ENCODE data around the gene P2RY1. TPM values are rescaled to one million over a fixed set of nuclear protein-coding genes. Genes with fewer than 3 reads are reported as not detected.

P2RY1 gene
- polyA plus RNA-seq, 4 donors: 0.27 to 19.9 (median 1.6) TPM

- FAIRE-seq: no peak
- no peaks in the 10 kb centered on the region for H3K9me3 ChIP-seq (ENCODE audit: control insufficient read depth in 2 of 2, insufficient read depth in 1 of 2, low read depth in 1 of 2, low read length in 1 of 2)
- 90 to 100% (median 92%) methylated on average over 1 of the region's 1 CpG for WGBS, 3 donors
- DNase-seq: no peak
- no peaks in the 10 kb centered on the region for H3K36me3 ChIP-seq (ENCODE audit: control insufficient read depth in 3 of 3, insufficient read depth in 2 of 3, low read depth in 1 of 3, low read length in 3 of 3)
- no peak overlapping the region for H3K27ac ChIP-seq (ENCODE audit: low read depth in 1 of 3, low read length in 2 of 3)
- peaks cover 0 to 12% (median 0%) of the 10 kb centered on the region in 3 donors for H3K27me3 ChIP-seq (ENCODE audit: control insufficient read depth in 3 of 3, insufficient read depth in 3 of 3, low read length in 3 of 3)
- no peak overlapping the region for H3K4me3 ChIP-seq (ENCODE audit: low read depth in 1 of 3, low read length in 3 of 3)
- no peaks in the 10 kb centered on the region for H3K4me1 ChIP-seq (ENCODE audit: control insufficient read depth in 3 of 3, insufficient read depth in 2 of 3, low read depth in 1 of 3, low read length in 2 of 3)
Measured at GRCh38 chr3:152817400-152817799, 17.5 kb upstream of the P2RY1 start.

DNA sequence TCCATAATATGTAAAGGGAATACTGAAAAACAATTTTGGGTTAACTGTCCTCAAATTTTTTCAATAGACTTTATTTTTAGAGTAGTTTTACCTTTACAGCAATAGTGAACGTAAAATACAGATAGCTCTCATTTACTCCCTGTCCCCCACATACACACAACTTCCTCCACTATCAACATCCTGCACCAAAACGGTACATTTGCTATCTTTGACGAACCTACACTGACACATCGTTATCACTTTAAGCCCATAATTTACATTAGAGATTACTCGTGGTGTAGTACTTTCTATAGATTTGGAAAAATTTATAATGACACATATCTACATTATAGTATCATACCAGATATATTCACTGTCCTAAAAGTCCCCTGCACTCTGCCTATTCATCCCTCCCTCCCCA is 16.9 kb upstream of the P2RY1 start:
- 57 to 67% (median 59%) methylated on average over 5 of the region's 5 CpGs for WGBS, 3 donors
- Histone ChIP-seq H3K9me3 (ENCODE audit: control insufficient read depth in 2 of 2, insufficient read depth in 1 of 2, low read depth in 1 of 2, low read length in 1 of 2) (no peaks in the 10 kb centered on the region), H3K27ac (ENCODE audit: low read depth in 1 of 3, low read length in 2 of 3) (no peak overlapping the region), H3K4me3 (ENCODE audit: low read depth in 1 of 3, low read length in 3 of 3) (no peak overlapping the region), H3K4me1 (ENCODE audit: control insufficient read depth in 3 of 3, insufficient read depth in 2 of 3, low read depth in 1 of 3, low read length in 2 of 3) (peaks cover 0 to 3% (median 0%) of the 10 kb centered on the region in 3 donors), H3K36me3 (ENCODE audit: control insufficient read depth in 3 of 3, insufficient read depth in 2 of 3, low read depth in 1 of 3, low read length in 3 of 3) (no peaks in the 10 kb centered on the region), H3K27me3 (ENCODE audit: control insufficient read depth in 3 of 3, insufficient read depth in 3 of 3, low read length in 3 of 3) (peaks cover 0 to 12% (median 0%) of the 10 kb centered on the region in 3 donors)
- no peak for DNase-seq
- FAIRE-seq: no peak

DNA sequence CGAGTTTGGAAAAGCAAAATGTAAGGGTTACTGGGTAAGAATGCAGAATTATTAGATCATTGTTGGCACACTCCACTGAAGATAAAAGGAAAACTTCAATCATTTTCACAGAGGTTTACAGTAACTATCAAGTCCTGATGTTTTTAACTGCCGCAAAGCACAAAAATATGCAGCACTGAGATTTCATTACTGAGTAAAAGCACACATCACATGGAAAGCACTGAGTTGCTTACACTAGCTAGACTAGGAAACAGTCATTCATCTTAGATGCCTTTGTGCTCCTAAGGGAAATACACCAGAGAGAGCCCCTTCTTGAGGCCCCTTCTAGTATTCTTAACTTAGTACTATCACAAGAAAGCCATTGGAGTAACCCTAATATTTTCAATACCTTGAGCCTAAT is 11.8 kb upstream of the P2RY1 start:
- WGBS, 3 donors: 19 to 44% (median 30%) methylated on average over 2 of the region's 2 CpGs
- peaks cover 0 to 3% (median 0%) of the 10 kb centered on the region in 3 donors for H3K27me3 ChIP-seq (ENCODE audit: control insufficient read depth in 3 of 3, insufficient read depth in 3 of 3, low read length in 3 of 3)
- H3K36me3 ChIP-seq (ENCODE audit: control insufficient read depth in 3 of 3, insufficient read depth in 2 of 3, low read depth in 1 of 3, low read length in 3 of 3): no peaks in the 10 kb centered on the region
- H3K4me3 ChIP-seq (ENCODE audit: low read depth in 1 of 3, low read length in 3 of 3): no peak overlapping the region
- FAIRE-seq (no peak), DNase-seq (no peak)
- H3K9me3 ChIP-seq (ENCODE audit: control insufficient read depth in 2 of 2, insufficient read depth in 1 of 2, low read depth in 1 of 2, low read length in 1 of 2): no peaks in the 10 kb centered on the region
- peaks cover 0 to 6% (median 3%) of the 10 kb centered on the region in 3 donors for H3K4me1 ChIP-seq (ENCODE audit: control insufficient read depth in 3 of 3, insufficient read depth in 2 of 3, low read depth in 1 of 3, low read length in 2 of 3)
- no peak overlapping the region for H3K27ac ChIP-seq (ENCODE audit: low read depth in 1 of 3, low read length in 2 of 3)

GRCh38 chr3:152823781-152824180 is 11.2 kb upstream of the P2RY1 start:
- FAIRE-seq (no peak), DNase-seq (peak in 1 of 2 donors; percentile 49)
- H3K27me3 ChIP-seq (ENCODE audit: control insufficient read depth in 3 of 3, insufficient read depth in 3 of 3, low read length in 3 of 3): peaks cover 0 to 3% (median 0%) of the 10 kb centered on the region in 3 donors
- WGBS, 3 donors: 11 to 41% (median 34%) methylated on average over 2 of the region's 2 CpGs
- no peak overlapping the region for H3K27ac ChIP-seq (ENCODE audit: low read depth in 1 of 3, low read length in 2 of 3)
- H3K36me3 ChIP-seq (ENCODE audit: control insufficient read depth in 3 of 3, insufficient read depth in 2 of 3, low read depth in 1 of 3, low read length in 3 of 3): no peaks in the 10 kb centered on the region
- peaks cover 0 to 6% (median 3%) of the 10 kb centered on the region in 3 donors for H3K4me1 ChIP-seq (ENCODE audit: control insufficient read depth in 3 of 3, insufficient read depth in 2 of 3, low read depth in 1 of 3, low read length in 2 of 3)
- no peak overlapping the region for H3K4me3 ChIP-seq (ENCODE audit: low read depth in 1 of 3, low read length in 3 of 3)
- no peaks in the 10 kb centered on the region for H3K9me3 ChIP-seq (ENCODE audit: control insufficient read depth in 2 of 2, insufficient read depth in 1 of 2, low read depth in 1 of 2, low read length in 1 of 2)

DNA sequence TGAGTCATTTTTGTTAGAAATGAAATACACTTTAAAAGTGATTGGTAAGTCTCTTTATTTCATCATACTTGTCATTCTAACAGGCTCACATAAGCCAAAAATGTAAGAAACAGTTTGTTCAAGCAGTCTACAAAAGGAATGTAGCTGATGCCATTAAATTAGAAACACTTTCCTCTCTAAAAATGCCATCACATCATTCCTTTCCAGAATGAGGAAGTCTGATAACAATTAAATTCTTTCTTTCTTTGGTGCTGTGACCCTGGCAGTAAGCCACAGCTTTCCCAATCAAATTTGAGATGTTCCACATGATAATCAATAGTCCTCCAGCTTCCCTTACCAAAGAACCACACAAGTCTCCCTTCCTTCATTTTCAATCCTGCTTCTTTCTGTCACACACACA is 9.4 kb upstream of the P2RY1 start:
- FAIRE-seq (no peak), DNase-seq (no peak)
- H3K4me1 ChIP-seq (ENCODE audit: control insufficient read depth in 3 of 3, insufficient read depth in 2 of 3, low read depth in 1 of 3, low read length in 2 of 3): peaks cover 0 to 6% (median 3%) of the 10 kb centered on the region in 3 donors
- no peaks in the 10 kb centered on the region for H3K27me3 ChIP-seq (ENCODE audit: control insufficient read depth in 3 of 3, insufficient read depth in 3 of 3, low read length in 3 of 3)
- H3K36me3 ChIP-seq (ENCODE audit: control insufficient read depth in 3 of 3, insufficient read depth in 2 of 3, low read depth in 1 of 3, low read length in 3 of 3): no peaks in the 10 kb centered on the region
- H3K4me3 ChIP-seq (ENCODE audit: low read depth in 1 of 3, low read length in 3 of 3): no peak overlapping the region
- H3K9me3 ChIP-seq (ENCODE audit: control insufficient read depth in 2 of 2, insufficient read depth in 1 of 2, low read depth in 1 of 2, low read length in 1 of 2): no peaks in the 10 kb centered on the region
- no peak overlapping the region for H3K27ac ChIP-seq (ENCODE audit: low read depth in 1 of 3, low read length in 2 of 3)

GRCh38 chr3:152826476-152826875 is 8.5 kb upstream of the P2RY1 start:
- Histone ChIP-seq H3K27me3 (ENCODE audit: control insufficient read depth in 3 of 3, insufficient read depth in 3 of 3, low read length in 3 of 3) (no peaks in the 10 kb centered on the region), H3K4me1 (ENCODE audit: control insufficient read depth in 3 of 3, insufficient read depth in 2 of 3, low read depth in 1 of 3, low read length in 2 of 3) (peaks cover 0 to 6% (median 3%) of the 10 kb centered on the region in 3 donors), H3K36me3 (ENCODE audit: control insufficient read depth in 3 of 3, insufficient read depth in 2 of 3, low read depth in 1 of 3, low read length in 3 of 3) (no peaks in the 10 kb centered on the region), H3K9me3 (ENCODE audit: control insufficient read depth in 2 of 2, insufficient read depth in 1 of 2, low read depth in 1 of 2, low read length in 1 of 2) (no peaks in the 10 kb centered on the region), H3K27ac (ENCODE audit: low read depth in 1 of 3, low read length in 2 of 3) (no peak overlapping the region), H3K4me3 (ENCODE audit: low read depth in 1 of 3, low read length in 3 of 3) (no peak overlapping the region)
- DNase-seq (no peak), FAIRE-seq (no peak)
- WGBS, 3 donors: 87 to 95% (median 90%) methylated on average over 3 of the region's 3 CpGs

- WGBS, 3 donors: 78 to 91% (median 91%) methylated on average over 3 of the region's 3 CpGs
- FAIRE-seq: no peak
- no peak overlapping the region for H3K4me3 ChIP-seq (ENCODE audit: low read depth in 1 of 3, low read length in 3 of 3)
- no peaks in the 10 kb centered on the region for H3K27me3 ChIP-seq (ENCODE audit: control insufficient read depth in 3 of 3, insufficient read depth in 3 of 3, low read length in 3 of 3)
- H3K27ac ChIP-seq (ENCODE audit: low read depth in 1 of 3, low read length in 2 of 3): no peak overlapping the region
- DNase-seq: no peak
- peaks cover 0 to 6% (median 3%) of the 10 kb centered on the region in 3 donors for H3K4me1 ChIP-seq (ENCODE audit: control insufficient read depth in 3 of 3, insufficient read depth in 2 of 3, low read depth in 1 of 3, low read length in 2 of 3)
- no peaks in the 10 kb centered on the region for H3K36me3 ChIP-seq (ENCODE audit: control insufficient read depth in 3 of 3, insufficient read depth in 2 of 3, low read depth in 1 of 3, low read length in 3 of 3)
- H3K9me3 ChIP-seq (ENCODE audit: control insufficient read depth in 2 of 2, insufficient read depth in 1 of 2, low read depth in 1 of 2, low read length in 1 of 2): no peaks in the 10 kb centered on the region
Measured at GRCh38 chr3:152827313-152827712, 7.6 kb upstream of the P2RY1 start.

- peaks cover 0 to 4% (median 3%) of the 10 kb centered on the region in 3 donors for H3K4me1 ChIP-seq (ENCODE audit: control insufficient read depth in 3 of 3, insufficient read depth in 2 of 3, low read depth in 1 of 3, low read length in 2 of 3)
- H3K27ac ChIP-seq (ENCODE audit: low read depth in 1 of 3, low read length in 2 of 3): no peak overlapping the region
- WGBS, 3 donors: 15 to 53% (median 35%) methylated on average over 4 of the region's 4 CpGs
- FAIRE-seq (no peak), DNase-seq (peak in 1 of 2 donors; percentile 59)
- no peaks in the 10 kb centered on the region for H3K9me3 ChIP-seq (ENCODE audit: control insufficient read depth in 2 of 2, insufficient read depth in 1 of 2, low read depth in 1 of 2, low read length in 1 of 2)
- no peaks in the 10 kb centered on the region for H3K36me3 ChIP-seq (ENCODE audit: control insufficient read depth in 3 of 3, insufficient read depth in 2 of 3, low read depth in 1 of 3, low read length in 3 of 3)
- H3K27me3 ChIP-seq (ENCODE audit: control insufficient read depth in 3 of 3, insufficient read depth in 3 of 3, low read length in 3 of 3): no peaks in the 10 kb centered on the region
- no peak overlapping the region for H3K4me3 ChIP-seq (ENCODE audit: low read depth in 1 of 3, low read length in 3 of 3)
Measured at GRCh38 chr3:152828075-152828840, 6.7 kb upstream of the P2RY1 start.

DNA sequence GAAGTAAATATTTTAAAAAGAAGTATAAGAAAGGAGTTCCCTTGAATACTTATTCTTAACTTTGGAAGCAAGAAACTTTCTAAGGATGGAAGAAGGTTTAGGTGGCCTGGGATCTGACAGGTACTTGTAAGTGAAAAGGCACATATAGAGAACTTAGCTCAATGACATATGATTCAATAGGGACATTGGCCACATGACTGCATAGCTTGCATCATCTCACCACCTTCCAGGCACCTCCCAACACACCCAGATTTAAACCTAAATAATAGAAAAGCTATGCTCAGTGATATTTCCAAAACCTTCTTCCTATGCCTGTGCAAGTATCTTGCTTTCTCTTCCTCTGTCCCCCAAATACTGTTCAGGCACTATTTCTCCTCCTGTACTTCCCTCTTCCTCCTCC is 4.7 kb upstream of the P2RY1 start:
- Histone ChIP-seq H3K4me1 (ENCODE audit: control insufficient read depth in 3 of 3, insufficient read depth in 2 of 3, low read depth in 1 of 3, low read length in 2 of 3) (no peaks in the 10 kb centered on the region), H3K9me3 (ENCODE audit: control insufficient read depth in 2 of 2, insufficient read depth in 1 of 2, low read depth in 1 of 2, low read length in 1 of 2) (no peaks in the 10 kb centered on the region), H3K4me3 (ENCODE audit: low read depth in 1 of 3, low read length in 3 of 3) (no peak overlapping the region), H3K27me3 (ENCODE audit: control insufficient read depth in 3 of 3, insufficient read depth in 3 of 3, low read length in 3 of 3) (no peaks in the 10 kb centered on the region), H3K27ac (ENCODE audit: low read depth in 1 of 3, low read length in 2 of 3) (no peak overlapping the region), H3K36me3 (ENCODE audit: control insufficient read depth in 3 of 3, insufficient read depth in 2 of 3, low read depth in 1 of 3, low read length in 3 of 3) (no peaks in the 10 kb centered on the region)
- DNase-seq: no peak
- no peak for FAIRE-seq

Measured in small intestine (tissue), 7 donors.